Rectal smooth muscle tissue (tissue), 1 donor: ENCODE results near the gene SAMHD1.
A peak's percentile ranks its signal among the peaks of the same experiment; 100 is the strongest.
"Not testable (repeated sequence)": the region's sequence is repeated elsewhere in the genome, so short reads cannot be mapped to it uniquely, and the experiment has no call there.

Experiments used
- H3K27ac ChIP-seq: one replicate; pipeline ENCODE4 v1.7.0; 2013; ENCODE audit warnings: low read depth, low read length, inconsistent platforms
- H3K27me3 ChIP-seq: one replicate; pipeline ENCODE4 v1.7.0; 2013; ENCODE audit warnings: low read length; ENCODE audit not compliant: control insufficient read depth, insufficient read depth
- H3K36me3 ChIP-seq: one replicate; pipeline ENCODE4 v1.7.0; 2013; ENCODE audit warnings: low read length; ENCODE audit not compliant: control insufficient read depth, insufficient read depth
- H3K4me1 ChIP-seq: one replicate; pipeline ENCODE4 v1.7.0; 2013; ENCODE audit warnings: low read length; ENCODE audit not compliant: control insufficient read depth, insufficient read depth
- H3K4me3 ChIP-seq: one replicate; pipeline ENCODE4 v1.7.0; 2013; ENCODE audit warnings: low read length
- H3K9ac ChIP-seq: one replicate; pipeline ENCODE4 v1.7.0; 2013; ENCODE audit warnings: low read length

SAMHD1 gene

GRCh38 chr20:36941401-36941835, 10.1 kb downstream of the SAMHD1 start:
- H3K4me1 ChIP-seq: peaks cover 11% of the 10 kb centered on the region
- H3K36me3 ChIP-seq: peaks cover 5% of the 10 kb centered on the region
- H3K9ac ChIP-seq: no peak overlapping the region
- peak overlapping the region; percentile 36 for H3K27ac ChIP-seq
- H3K27me3 ChIP-seq: no peaks in the 10 kb centered on the region
- no peak overlapping the region for H3K4me3 ChIP-seq

- Histone ChIP-seq H3K27ac (no peak overlapping the region), H3K4me3 (no peak overlapping the region), H3K4me1 (peaks cover 2% of the 10 kb centered on the region), H3K36me3 (peaks cover 2% of the 10 kb centered on the region), H3K9ac (no peak overlapping the region), H3K27me3 (no peaks in the 10 kb centered on the region)
These were observed 14.1 kb downstream of the SAMHD1 start for GRCh38 chr20:36937402-36937770.

GRCh38 chr20:36936761-36937401, 14.6 kb downstream of the SAMHD1 start:
- H3K4me3 ChIP-seq: not testable (repeated sequence)

GRCh38 chr20:36936341-36936740, 15.2 kb downstream of the SAMHD1 start:
- Histone ChIP-seq H3K27me3 (no peaks in the 10 kb centered on the region), H3K36me3 (peaks cover 2% of the 10 kb centered on the region), H3K4me1 (peaks cover 2% of the 10 kb centered on the region), H3K9ac (no peak overlapping the region), H3K4me3 (no peak overlapping the region), H3K27ac (no peak overlapping the region)

More at GRCh38 chr20:36936761-36937401, 14.6 kb downstream of the SAMHD1 start:
- H3K27me3 ChIP-seq, H3K27ac ChIP-seq, H3K4me1 ChIP-seq, H3K36me3 ChIP-seq, H3K9ac ChIP-seq: not testable (repeated sequence)

GRCh38 chr20:36933571-36933970, 17.9 kb downstream of the SAMHD1 start:
- not testable (repeated sequence) for H3K36me3 ChIP-seq, H3K4me3 ChIP-seq, H3K27ac ChIP-seq, H3K4me1 ChIP-seq, H3K27me3 ChIP-seq, H3K9ac ChIP-seq

GRCh38 chr20:36932476-36933426, 18.8 kb downstream of the SAMHD1 start:
- peaks cover 1% of the 10 kb centered on the region for H3K4me1 ChIP-seq
- H3K36me3 ChIP-seq: peaks cover 2% of the 10 kb centered on the region
- H3K27me3 ChIP-seq: no peaks in the 10 kb centered on the region
- H3K4me3 ChIP-seq: no peak overlapping the region
- no peak overlapping the region for H3K27ac ChIP-seq
- H3K9ac ChIP-seq: no peak overlapping the region

- H3K36me3 ChIP-seq, H3K27me3 ChIP-seq, H3K27ac ChIP-seq, H3K4me3 ChIP-seq, H3K4me1 ChIP-seq, H3K9ac ChIP-seq: not testable (repeated sequence)
These were observed 19.4 kb downstream of the SAMHD1 start for GRCh38 chr20:36932067-36932466.

GRCh38 chr20:36929691-36930090, 21.8 kb downstream of the SAMHD1 start:
- no peak overlapping the region for H3K9ac ChIP-seq
- peaks cover 7% of the 10 kb centered on the region for H3K36me3 ChIP-seq
- no peaks in the 10 kb centered on the region for H3K27me3 ChIP-seq
- no peak overlapping the region for H3K4me3 ChIP-seq
- H3K4me1 ChIP-seq: no peaks in the 10 kb centered on the region
- H3K27ac ChIP-seq: no peak overlapping the region

- Histone ChIP-seq H3K4me3 (no peak overlapping the region), H3K27ac (no peak overlapping the region), H3K36me3 (peaks cover 5% of the 10 kb centered on the region), H3K9ac (no peak overlapping the region), H3K27me3 (no peaks in the 10 kb centered on the region), H3K4me1 (no peaks in the 10 kb centered on the region)
These were observed 22.2 kb downstream of the SAMHD1 start for GRCh38 chr20:36929290-36929689.

GRCh38 chr20:36927704-36928103, 23.8 kb downstream of the SAMHD1 start:
- Histone ChIP-seq H3K27me3 (no peaks in the 10 kb centered on the region), H3K4me1 (no peaks in the 10 kb centered on the region), H3K36me3 (peaks cover 5% of the 10 kb centered on the region), H3K9ac (no peak overlapping the region), H3K27ac (no peak overlapping the region), H3K4me3 (no peak overlapping the region)

GRCh38 chr20:36926653-36927200, 24.8 kb downstream of the SAMHD1 start:
- peaks cover 5% of the 10 kb centered on the region for H3K36me3 ChIP-seq
- no peaks in the 10 kb centered on the region for H3K4me1 ChIP-seq
- H3K27me3 ChIP-seq: no peaks in the 10 kb centered on the region

GRCh38 chr20:36925234-36925633, 26.3 kb downstream of the SAMHD1 start:
- Histone ChIP-seq H3K4me3 (no peak overlapping the region), H3K36me3 (peaks cover 5% of the 10 kb centered on the region), H3K4me1 (no peaks in the 10 kb centered on the region), H3K9ac (no peak overlapping the region), H3K27me3 (no peaks in the 10 kb centered on the region), H3K27ac (no peak overlapping the region)

More at GRCh38 chr20:36926653-36927200, 24.8 kb downstream of the SAMHD1 start:
- no peak overlapping the region for H3K9ac ChIP-seq
- no peak overlapping the region for H3K27ac ChIP-seq
- no peak overlapping the region for H3K4me3 ChIP-seq
